ENCODE measurements around the gene AGAP1. TPM values are rescaled to one million over a fixed set of nuclear protein-coding genes. Genes with fewer than 3 reads are reported as not detected.

The AGAP1 gene
- total and polyA plus RNA-seq, 7 donors = 10.8 to 42.7 (median 18.6) TPM

- DNase-seq = no peak
- intact Hi-C loops (cut with DNase I) = no loop called here
- peaks cover 0 to 7% (median 0%) of the 10 kb centered on the region in 4 donors for H3K36me3 ChIP-seq
- WGBS, 2 donors = 88 to 94% methylated on average over 10 of the region's 10 CpGs
- no peaks in the 10 kb centered on the region for H3K9me3 ChIP-seq
- H3K27ac ChIP-seq = no peak overlapping the region
- H3K4me1 ChIP-seq = peaks cover 0 to 10% (median 3%) of the 10 kb centered on the region in 4 donors
- TF ChIP-seq POLR2A (IDR thresholded peaks at IDR 0.05) (no peak), POLR2AphosphoS5 (IDR thresholded peaks at IDR 0.05) (no peak), EP300 (IDR thresholded peaks at IDR 0.05) (no peak)
- TF ChIP-seq, protein P1, sequence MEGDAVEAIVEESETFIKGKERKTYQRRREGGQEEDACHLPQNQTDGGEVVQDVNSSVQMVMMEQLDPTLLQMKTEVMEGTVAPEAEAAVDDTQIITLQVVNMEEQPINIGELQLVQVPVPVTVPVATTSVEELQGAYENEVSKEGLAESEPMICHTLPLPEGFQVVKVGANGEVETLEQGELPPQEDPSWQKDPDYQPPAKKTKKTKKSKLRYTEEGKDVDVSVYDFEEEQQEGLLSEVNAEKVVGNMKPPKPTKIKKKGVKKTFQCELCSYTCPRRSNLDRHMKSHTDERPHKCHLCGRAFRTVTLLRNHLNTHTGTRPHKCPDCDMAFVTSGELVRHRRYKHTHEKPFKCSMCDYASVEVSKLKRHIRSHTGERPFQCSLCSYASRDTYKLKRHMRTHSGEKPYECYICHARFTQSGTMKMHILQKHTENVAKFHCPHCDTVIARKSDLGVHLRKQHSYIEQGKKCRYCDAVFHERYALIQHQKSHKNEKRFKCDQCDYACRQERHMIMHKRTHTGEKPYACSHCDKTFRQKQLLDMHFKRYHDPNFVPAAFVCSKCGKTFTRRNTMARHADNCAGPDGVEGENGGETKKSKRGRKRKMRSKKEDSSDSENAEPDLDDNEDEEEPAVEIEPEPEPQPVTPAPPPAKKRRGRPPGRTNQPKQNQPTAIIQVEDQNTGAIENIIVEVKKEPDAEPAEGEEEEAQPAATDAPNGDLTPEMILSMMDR (IDR thresholded peaks at IDR 0.05) = no peak
- H3K4me3 ChIP-seq = no peak overlapping the region
- no peaks in the 10 kb centered on the region for H3K27me3 ChIP-seq
Measured at GRCh38 chr2:235737396-235737795, 243.6 kb downstream of the AGAP1 start.

DNA sequence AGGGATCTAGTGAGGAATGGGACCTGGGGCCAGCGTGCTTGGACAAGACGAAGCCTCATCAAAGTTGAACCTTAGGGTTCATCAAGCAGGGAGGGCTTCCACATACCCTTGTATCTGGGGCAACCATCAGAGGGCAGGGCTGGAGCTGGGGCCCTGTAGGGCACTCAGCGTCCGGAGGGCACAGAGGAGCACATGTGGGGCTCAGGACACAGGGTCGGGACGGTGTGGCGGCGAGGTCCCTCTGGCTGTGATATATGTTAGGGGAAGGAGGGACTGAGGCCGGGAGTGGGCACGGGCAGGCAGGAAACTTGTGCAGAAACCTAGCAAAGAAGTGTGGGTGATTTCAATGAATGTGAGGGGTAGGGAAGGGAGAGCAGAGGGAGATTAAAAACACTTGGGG lies 244.0 kb downstream of the AGAP1 start:
- Histone ChIP-seq H3K4me1 (peaks cover 0 to 10% (median 3%) of the 10 kb centered on the region in 4 donors), H3K36me3 (peaks cover 0 to 11% (median 0%) of the 10 kb centered on the region in 4 donors), H3K27ac (no peak overlapping the region), H3K4me3 (no peak overlapping the region), H3K9me3 (no peaks in the 10 kb centered on the region), H3K27me3 (no peaks in the 10 kb centered on the region)
- 92 to 96% methylated on average over 10 of the region's 10 CpGs for WGBS, 2 donors
- DNase-seq = no peak
- intact Hi-C loops (cut with DNase I) = no loop called here
- TF ChIP-seq, protein P1 (IDR thresholded peaks at IDR 0.05) = no peak
- no peak for TF ChIP-seq EP300 (IDR thresholded peaks at IDR 0.05)
- no peak for TF ChIP-seq POLR2AphosphoS5 (IDR thresholded peaks at IDR 0.05)
- no peak for TF ChIP-seq POLR2A (IDR thresholded peaks at IDR 0.05)

GRCh38 chr2:235739704-235740415 lies 246.0 kb downstream of the AGAP1 start:
- Histone ChIP-seq H3K36me3 (peaks cover 0 to 13% (median 0%) of the 10 kb centered on the region in 4 donors), H3K4me3 (no peak overlapping the region), H3K27ac (no peak overlapping the region), H3K9me3 (no peaks in the 10 kb centered on the region), H3K4me1 (no peaks in the 10 kb centered on the region), H3K27me3 (no peaks in the 10 kb centered on the region)
- intact Hi-C loops (cut with DNase I) = loop anchor here (10.0 kb wide), 1 partner anchor 1195 kb away; no protein-coding TSS in a partner anchor
- WGBS, 2 donors = 93 to 94% methylated on average over 29 of the region's 29 CpGs
- TF ChIP-seq EP300 (IDR thresholded peaks at IDR 0.05) (no peak), POLR2A (IDR thresholded peaks at IDR 0.05) (no peak)
- no peak for DNase-seq

- Histone ChIP-seq H3K9me3 (no peaks in the 10 kb centered on the region), H3K27ac (peak overlapping the region in 1 of 4 donors; percentile 1), H3K36me3 (peaks cover 0 to 19% (median 0%) of the 10 kb centered on the region in 4 donors), H3K4me3 (no peak overlapping the region), H3K27me3 (no peaks in the 10 kb centered on the region), H3K4me1 (peaks cover 0 to 3% (median 1%) of the 10 kb centered on the region in 4 donors)
- no peak for DNase-seq
- intact Hi-C loops (cut with DNase I) = loop anchor here (10.0 kb wide), 1 partner anchor 1196 kb away; no protein-coding TSS in a partner anchor
- TF ChIP-seq EP300 (IDR thresholded peaks at IDR 0.05) (no peak), POLR2A (IDR thresholded peaks at IDR 0.05) (no peak), POLR2AphosphoS5 (IDR thresholded peaks at IDR 0.05) (no peak)
- TF ChIP-seq, protein P1 (IDR thresholded peaks at IDR 0.05) = no peak
- WGBS, 2 donors = 54 to 73% methylated on average over 9 of the region's 9 CpGs
Measured at GRCh38 chr2:235740821-235741220, 247.0 kb downstream of the AGAP1 start.

GRCh38 chr2:235744161-235744560 lies 250.3 kb downstream of the AGAP1 start:
- no peak for DNase-seq
- peaks cover 0 to 34% (median 28%) of the 10 kb centered on the region in 4 donors for H3K4me1 ChIP-seq
- 95 to 96% methylated on average over 12 of the region's 12 CpGs for WGBS, 2 donors
- no peak for TF ChIP-seq EP300 (IDR thresholded peaks at IDR 0.05)
- TF ChIP-seq, protein P1 (IDR thresholded peaks at IDR 0.05) = no peak
- TF ChIP-seq POLR2AphosphoS5 (IDR thresholded peaks at IDR 0.05) = no peak
- TF ChIP-seq POLR2A (IDR thresholded peaks at IDR 0.05) = no peak
- peaks cover 0 to 19% (median 0%) of the 10 kb centered on the region in 4 donors for H3K36me3 ChIP-seq
- no peaks in the 10 kb centered on the region for H3K27me3 ChIP-seq
- no peak overlapping the region for H3K4me3 ChIP-seq
- H3K27ac ChIP-seq = no peak overlapping the region
- no peaks in the 10 kb centered on the region for H3K9me3 ChIP-seq
- intact Hi-C loops (cut with DNase I) = loop anchor here (10.0 kb wide), 1 partner anchor 1199 kb away; no protein-coding TSS in a partner anchor

Data from sigmoid colon (tissue), 7 donors.